Hepatocyte (in vitro differentiated cells): ENCODE results near the gene PIK3C2G.

Experiments used
- CTCF ChIP-seq: fragments of 200-600 bp; sonication (generic); IDR thresholded peaks from 2 replicates; pipeline ENCODE4 v1.5.1; 2016; ENCODE audit warnings: antibody characterized with exemption, mild to moderate bottlenecking; ENCODE audit not compliant: poor library complexity
- EZH2 ChIP-seq: fragments of 200-600 bp; sonication (generic); IDR thresholded peaks from 2 replicates; pipeline ENCODE4 v1.6.1; 2016; ENCODE audit warnings: antibody characterized with exemption, mild to moderate bottlenecking, borderline replicate concordance
- EZH2phosphoT487 ChIP-seq: fragments of 200-600 bp; sonication (generic); IDR thresholded peaks from one replicate; pipeline ENCODE4 v1.6.1; 2018; ENCODE audit warnings: antibody characterized with exemption, mild to moderate bottlenecking, low read depth, moderate library complexity; ENCODE audit not compliant: unreplicated experiment, severe bottlenecking

GRCh38 chr12:18479256-18479655 lies 217.9 kb downstream of the PIK3C2G start:
- TF ChIP-seq CTCF (no peak), EZH2 (no peak), EZH2phosphoT487 (no peak)
